HG02943 (cell line): Measurements from ENCODE around the gene FBLN1.

Experiments used
- ATAC-seq: cut with Tn5 transposase; IDR thresholded peaks from one replicate; pipeline ENCODE4 v1.9.1; 2021; ENCODE audit warnings: mild to moderate bottlenecking, low read depth, moderate library complexity; ENCODE audit not compliant: unreplicated experiment

The FBLN1 gene

GRCh38 chr22:45503050-45503815, 550 bp downstream of the FBLN1 start:
- no peak for ATAC-seq

- no peak for ATAC-seq
These were observed 1.2 kb downstream of the FBLN1 start for GRCh38 chr22:45503816-45504372.

GRCh38 chr22:45504373-45505341, 2.0 kb downstream of the FBLN1 start:
- no peak for ATAC-seq

- no peak for ATAC-seq
These were observed 3.5 kb downstream of the FBLN1 start for GRCh38 chr22:45505991-45506747.

- ATAC-seq = no peak
These were observed 4.2 kb downstream of the FBLN1 start for GRCh38 chr22:45506816-45507360.

GRCh38 chr22:45507798-45508197, 5.1 kb downstream of the FBLN1 start:
- no peak for ATAC-seq

GRCh38 chr22:45508814-45509213, 6.1 kb downstream of the FBLN1 start:
- no peak for ATAC-seq

GRCh38 chr22:45510376-45511232, 7.9 kb downstream of the FBLN1 start:
- no peak for ATAC-seq

GRCh38 chr22:45511847-45512261, 9.2 kb downstream of the FBLN1 start:
- ATAC-seq = no peak

GRCh38 chr22:45512363-45512762, 9.7 kb downstream of the FBLN1 start:
- ATAC-seq = no peak

GRCh38 chr22:45515676-45516075, 13.0 kb downstream of the FBLN1 start:
- ATAC-seq = no peak

- ATAC-seq = no peak
These were observed 13.5 kb downstream of the FBLN1 start for GRCh38 chr22:45516163-45516562.

- no peak for ATAC-seq
These were observed 14.4 kb downstream of the FBLN1 start for GRCh38 chr22:45516923-45517675.

- ATAC-seq = no peak
These were observed 15.5 kb downstream of the FBLN1 start for GRCh38 chr22:45518136-45518535.

GRCh38 chr22:45518580-45518991, 15.9 kb downstream of the FBLN1 start:
- no peak for ATAC-seq

- ATAC-seq = no peak
These were observed 18.5 kb downstream of the FBLN1 start for GRCh38 chr22:45521178-45521577.

- ATAC-seq = no peak
These were observed 19.8 kb downstream of the FBLN1 start for GRCh38 chr22:45522462-45522861.

GRCh38 chr22:45524157-45524556, 21.5 kb downstream of the FBLN1 start:
- no peak for ATAC-seq
